HL-60 (cell line): ENCODE results near the gene FRMD3.

Source experiments
- DNase-seq, 2 experiments: peaks; one replicate each; pipeline ENCODE4 v3.0.0-alpha.2; 2010 to 2020; ENCODE audit warnings: low read depth in 1 of 2, low spot score in 1 of 2
- H3K27ac ChIP-seq: fragments of 250-450 bp; sonication (Bioruptor Pico); replicated peaks from 2 replicates; pipeline ENCODE4 v1.5.1; 2020; ENCODE audit warnings: mild to moderate bottlenecking, moderate library complexity
- H3K27me3 ChIP-seq: fragments of 250-450 bp; sonication (Bioruptor Pico); 2 replicates; pipeline ENCODE4 v1.5.1; 2021; ENCODE audit warnings: mild to moderate bottlenecking, moderate library complexity; ENCODE audit not compliant: insufficient read depth, poor library complexity, severe bottlenecking
- H3K4me3 ChIP-seq: replicated peaks from 2 replicates; pipeline ENCODE4 v1.5.1; 2011; ENCODE audit warnings: mild to moderate bottlenecking, control low read depth, low read length; ENCODE audit not compliant: insufficient read depth
- GABPA ChIP-seq: IDR thresholded peaks from 2 replicates; pipeline ENCODE4 v1.6.1; 2012; ENCODE audit warnings: low read depth
- POLR2AphosphoS5 ChIP-seq: IDR thresholded peaks from 2 replicates; pipeline ENCODE4 v1.6.1; 2012; ENCODE audit warnings: low read depth
- SPI1 ChIP-seq: IDR thresholded peaks from 2 replicates; pipeline ENCODE4 v1.6.1; 2012; ENCODE audit warnings: low read depth, mild to moderate bottlenecking, borderline replicate concordance
- TF ChIP-seq, protein P1 (sequence below): IDR thresholded peaks from 2 replicates; pipeline ENCODE4 v1.6.1; 2012; ENCODE audit warnings: low read depth; ENCODE audit not compliant: insufficient replicate concordance
- TF ChIP-seq, protein P2 (sequence below): IDR thresholded peaks from one replicate; pipeline ENCODE4 v1.5.1; 2011; ENCODE audit warnings: low read length, control low read depth, inconsistent platforms; ENCODE audit not compliant: insufficient read depth

The FRMD3 gene

DNA sequence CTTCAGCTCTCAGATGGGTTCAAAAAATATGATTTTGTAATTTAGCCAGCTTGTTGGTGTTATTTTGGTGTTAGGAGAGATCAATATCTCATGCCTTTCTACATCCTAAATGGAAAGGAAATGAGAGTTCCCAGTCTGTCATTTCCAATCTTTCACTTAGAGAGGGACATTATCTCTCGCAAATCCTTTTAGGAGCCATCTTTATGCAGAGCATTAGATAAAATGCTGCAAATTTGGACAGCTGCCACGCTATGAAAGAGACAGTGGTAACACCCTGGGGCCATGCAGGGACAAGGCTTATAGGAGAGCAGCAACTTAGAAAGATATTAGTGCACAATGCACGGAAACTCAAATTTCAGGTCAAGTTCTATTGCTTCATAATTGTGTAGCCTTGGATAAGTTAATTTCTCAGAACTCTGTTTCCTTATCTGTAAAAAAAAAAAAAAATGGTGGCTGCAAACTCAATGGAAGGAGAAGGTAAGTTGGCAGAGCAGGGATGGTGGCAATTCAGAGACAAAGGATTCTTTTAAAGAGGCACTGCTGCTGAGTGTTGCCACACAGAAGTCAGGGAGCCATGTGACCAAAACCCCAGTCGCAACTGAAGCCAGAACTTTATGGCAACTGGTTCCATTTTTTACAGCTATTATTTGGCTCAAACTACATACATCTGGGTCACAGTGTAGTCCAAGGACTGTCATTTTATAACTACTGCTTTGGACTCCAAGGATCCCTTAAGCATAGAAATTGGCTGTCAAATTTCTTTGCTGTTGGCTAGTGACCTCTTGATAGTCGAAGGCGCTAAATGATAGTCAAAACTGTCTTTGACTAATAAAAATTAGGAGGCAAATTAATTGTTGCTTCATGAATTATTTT lies 210.2 kb downstream of the FRMD3 start:
- no peaks in the 10 kb centered on the region for H3K27me3 ChIP-seq
- H3K27ac ChIP-seq: no peak overlapping the region
- no peak for DNase-seq
- TF ChIP-seq POLR2AphosphoS5 (no peak), SPI1 (no peak), GABPA (no peak)
- TF ChIP-seq, protein P1, sequence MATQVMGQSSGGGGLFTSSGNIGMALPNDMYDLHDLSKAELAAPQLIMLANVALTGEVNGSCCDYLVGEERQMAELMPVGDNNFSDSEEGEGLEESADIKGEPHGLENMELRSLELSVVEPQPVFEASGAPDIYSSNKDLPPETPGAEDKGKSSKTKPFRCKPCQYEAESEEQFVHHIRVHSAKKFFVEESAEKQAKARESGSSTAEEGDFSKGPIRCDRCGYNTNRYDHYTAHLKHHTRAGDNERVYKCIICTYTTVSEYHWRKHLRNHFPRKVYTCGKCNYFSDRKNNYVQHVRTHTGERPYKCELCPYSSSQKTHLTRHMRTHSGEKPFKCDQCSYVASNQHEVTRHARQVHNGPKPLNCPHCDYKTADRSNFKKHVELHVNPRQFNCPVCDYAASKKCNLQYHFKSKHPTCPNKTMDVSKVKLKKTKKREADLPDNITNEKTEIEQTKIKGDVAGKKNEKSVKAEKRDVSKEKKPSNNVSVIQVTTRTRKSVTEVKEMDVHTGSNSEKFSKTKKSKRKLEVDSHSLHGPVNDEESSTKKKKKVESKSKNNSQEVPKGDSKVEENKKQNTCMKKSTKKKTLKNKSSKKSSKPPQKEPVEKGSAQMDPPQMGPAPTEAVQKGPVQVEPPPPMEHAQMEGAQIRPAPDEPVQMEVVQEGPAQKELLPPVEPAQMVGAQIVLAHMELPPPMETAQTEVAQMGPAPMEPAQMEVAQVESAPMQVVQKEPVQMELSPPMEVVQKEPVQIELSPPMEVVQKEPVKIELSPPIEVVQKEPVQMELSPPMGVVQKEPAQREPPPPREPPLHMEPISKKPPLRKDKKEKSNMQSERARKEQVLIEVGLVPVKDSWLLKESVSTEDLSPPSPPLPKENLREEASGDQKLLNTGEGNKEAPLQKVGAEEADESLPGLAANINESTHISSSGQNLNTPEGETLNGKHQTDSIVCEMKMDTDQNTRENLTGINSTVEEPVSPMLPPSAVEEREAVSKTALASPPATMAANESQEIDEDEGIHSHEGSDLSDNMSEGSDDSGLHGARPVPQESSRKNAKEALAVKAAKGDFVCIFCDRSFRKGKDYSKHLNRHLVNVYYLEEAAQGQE: no peak
- TF ChIP-seq, protein P2, sequence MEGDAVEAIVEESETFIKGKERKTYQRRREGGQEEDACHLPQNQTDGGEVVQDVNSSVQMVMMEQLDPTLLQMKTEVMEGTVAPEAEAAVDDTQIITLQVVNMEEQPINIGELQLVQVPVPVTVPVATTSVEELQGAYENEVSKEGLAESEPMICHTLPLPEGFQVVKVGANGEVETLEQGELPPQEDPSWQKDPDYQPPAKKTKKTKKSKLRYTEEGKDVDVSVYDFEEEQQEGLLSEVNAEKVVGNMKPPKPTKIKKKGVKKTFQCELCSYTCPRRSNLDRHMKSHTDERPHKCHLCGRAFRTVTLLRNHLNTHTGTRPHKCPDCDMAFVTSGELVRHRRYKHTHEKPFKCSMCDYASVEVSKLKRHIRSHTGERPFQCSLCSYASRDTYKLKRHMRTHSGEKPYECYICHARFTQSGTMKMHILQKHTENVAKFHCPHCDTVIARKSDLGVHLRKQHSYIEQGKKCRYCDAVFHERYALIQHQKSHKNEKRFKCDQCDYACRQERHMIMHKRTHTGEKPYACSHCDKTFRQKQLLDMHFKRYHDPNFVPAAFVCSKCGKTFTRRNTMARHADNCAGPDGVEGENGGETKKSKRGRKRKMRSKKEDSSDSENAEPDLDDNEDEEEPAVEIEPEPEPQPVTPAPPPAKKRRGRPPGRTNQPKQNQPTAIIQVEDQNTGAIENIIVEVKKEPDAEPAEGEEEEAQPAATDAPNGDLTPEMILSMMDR: no peak
- H3K4me3 ChIP-seq: no peak overlapping the region

DNA sequence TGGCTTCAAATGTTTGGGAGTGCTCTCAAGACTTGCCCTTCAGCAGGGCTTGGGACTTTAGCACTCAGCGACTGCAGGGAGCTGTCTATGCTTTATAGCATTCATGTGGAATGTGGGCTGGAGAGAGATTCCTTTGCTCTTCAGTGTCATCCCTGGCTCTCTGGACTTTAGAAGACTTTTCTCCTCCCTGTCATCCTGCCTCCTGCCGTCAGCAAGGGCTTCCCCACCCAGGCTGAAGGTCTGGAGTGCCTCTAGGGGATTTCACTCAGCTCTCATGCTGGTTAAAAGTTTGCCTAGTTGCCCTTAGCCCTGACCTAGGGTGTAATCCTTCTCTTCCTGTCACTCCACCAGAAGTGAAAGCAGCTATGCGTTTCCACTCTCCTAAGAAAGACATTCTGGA lies 210.9 kb downstream of the FRMD3 start:
- no peak for DNase-seq
- Histone ChIP-seq H3K4me3 (no peak overlapping the region), H3K27ac (no peak overlapping the region), H3K27me3 (no peaks in the 10 kb centered on the region)
- no peak for TF ChIP-seq GABPA

DNA sequence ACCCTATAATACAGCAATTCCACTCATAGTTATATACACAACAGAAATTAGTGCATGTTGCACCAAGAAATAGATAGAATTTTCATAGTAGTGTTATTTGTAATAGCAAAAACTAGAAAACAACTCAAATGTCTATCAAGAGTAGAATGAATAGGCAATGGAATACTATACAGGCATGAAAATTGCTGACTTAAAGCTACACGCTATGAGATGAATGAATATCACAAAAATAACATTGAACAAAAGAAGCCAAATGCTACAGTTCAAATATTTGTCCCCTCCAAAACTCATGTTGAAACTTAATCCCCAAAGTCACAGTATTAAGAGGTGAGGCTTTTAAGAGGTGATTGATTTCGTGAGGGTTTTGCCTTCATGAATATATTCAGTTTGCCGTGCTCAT lies 215.1 kb downstream of the FRMD3 start:
- Histone ChIP-seq H3K27me3 (no peaks in the 10 kb centered on the region), H3K27ac (no peak overlapping the region)
- TF ChIP-seq SPI1: no peak
- TF ChIP-seq POLR2AphosphoS5: no peak
- TF ChIP-seq, protein P2: no peak
- TF ChIP-seq, protein P1: no peak
- TF ChIP-seq GABPA: no peak

DNA sequence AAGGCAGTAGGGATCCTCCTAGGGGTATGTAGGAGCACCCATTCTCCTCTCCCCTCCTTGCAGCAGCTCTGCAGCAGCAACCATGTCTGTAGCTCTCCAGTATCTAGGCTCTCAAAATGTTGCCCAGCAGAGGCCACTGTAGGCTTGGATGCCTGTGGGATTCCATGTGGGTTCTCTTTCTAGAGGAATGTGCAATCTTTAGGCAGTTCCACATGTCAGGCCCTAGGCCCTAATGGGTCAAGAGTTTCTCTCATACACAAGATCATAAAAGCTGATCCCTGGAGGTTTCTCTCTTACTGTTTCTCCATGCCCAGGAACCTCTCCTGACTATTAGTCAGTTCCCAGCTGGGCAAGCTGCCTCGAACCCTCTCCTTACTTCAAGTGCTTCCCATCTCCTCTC lies 215.8 kb downstream of the FRMD3 start:
- Histone ChIP-seq H3K4me3 (no peak overlapping the region), H3K27ac (no peak overlapping the region)

More for the DNA sequence above, 215.1 kb downstream of the FRMD3 start:
- DNase-seq: no peak
- no peak overlapping the region for H3K4me3 ChIP-seq

More for the DNA sequence above, 215.8 kb downstream of the FRMD3 start:
- DNase-seq: no peak
- TF ChIP-seq, protein P2: no peak
- TF ChIP-seq, protein P1: no peak
- H3K27me3 ChIP-seq: no peaks in the 10 kb centered on the region
